HAP-1 (cell line): ENCODE measurements around the gene MYCL.
"Not testable (repeated sequence)": the region's sequence is repeated elsewhere in the genome, so short reads cannot be mapped to it uniquely, and the experiment has no call there.

Experiments
- DNase-seq, 2 experiments: peaks; one replicate each; pipeline ENCODE4 v3.0.0-alpha.2; 2016 to 2020; ENCODE audit warnings: low spot score in 2 of 2
- H3K27me3 ChIP-seq: fragments of 250-450 bp; sonication (Bioruptor Pico); 2 replicates; pipeline ENCODE4 v1.5.1; 2020; ENCODE audit warnings: low read depth, mild to moderate bottlenecking, moderate library complexity
- H3K36me3 ChIP-seq: fragments of 250-450 bp; sonication (Bioruptor Pico); replicated peaks from 2 replicates; pipeline ENCODE4 v1.5.1; 2020; ENCODE audit warnings: mild to moderate bottlenecking
- H3K4me1 ChIP-seq: fragments of 250-450 bp; sonication (Bioruptor Pico); 2 replicates; pipeline ENCODE4 v1.5.1; 2020; ENCODE audit warnings: mild to moderate bottlenecking
- H3K4me3 ChIP-seq: fragments of 250-450 bp; sonication (Bioruptor Pico); 2 replicates; pipeline ENCODE4 v1.5.1; 2020; ENCODE audit warnings: mild to moderate bottlenecking, moderate library complexity
- H3K9me3 ChIP-seq: fragments of 250-450 bp; sonication (Bioruptor Pico); 2 replicates; pipeline ENCODE4 v1.5.1; 2020; ENCODE audit warnings: mild to moderate bottlenecking, moderate library complexity
- in situ Hi-C: fragments of 300-500 bp; cut with MboI; formaldehyde crosslinking; loops from 3 replicates; pipeline ENCODE4 v1.14.3; 2020; ENCODE audit warnings: low sequenced_read_pairs, inconsistent platforms, mixed read lengths

Gene MYCL

DNA sequence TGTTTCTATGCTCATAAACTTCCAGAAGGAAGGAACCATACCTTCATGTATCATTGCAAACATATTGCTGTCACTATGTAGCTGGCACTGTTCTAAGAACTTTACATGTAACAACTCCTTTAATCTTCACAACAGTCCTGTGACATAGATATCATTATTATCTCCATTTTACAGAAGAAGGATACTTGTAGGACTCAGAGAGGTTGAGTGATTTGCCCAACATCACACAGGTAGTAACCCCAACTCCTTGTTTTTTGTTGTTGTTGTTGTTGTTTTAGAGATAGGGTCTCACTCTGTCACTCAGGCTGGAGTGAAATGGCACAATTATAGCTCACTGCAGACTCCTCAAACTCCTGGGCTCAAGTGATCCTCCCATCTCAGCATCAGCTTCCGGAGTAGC lies 10.8 kb downstream of the MYCL start:
- in situ Hi-C loops: no loop called here
- Histone ChIP-seq H3K9me3 (no peaks in the 10 kb centered on the region), H3K36me3 (no peaks in the 10 kb centered on the region), H3K4me3 (no peak overlapping the region), H3K4me1 (peaks cover 44% of the 10 kb centered on the region), H3K27me3 (no peaks in the 10 kb centered on the region)
- no peak for DNase-seq

DNA sequence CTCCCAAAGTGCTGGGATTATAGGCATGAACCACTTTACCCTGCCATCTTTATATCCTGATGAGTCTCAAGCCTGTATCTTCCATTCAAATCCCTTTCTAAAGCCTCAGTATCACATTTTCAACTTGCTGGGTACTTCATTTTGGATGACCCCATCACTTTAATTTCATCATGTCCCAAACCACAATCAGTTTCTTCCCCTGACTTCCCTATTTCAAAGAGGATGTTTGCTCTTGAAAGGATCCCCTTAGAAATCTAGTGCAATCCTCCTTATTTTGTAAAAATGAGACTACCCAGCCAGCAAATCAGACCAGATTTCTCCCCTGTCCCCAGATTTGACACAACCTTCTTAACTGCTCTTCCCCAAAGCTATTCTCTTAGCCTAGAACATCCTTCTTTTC lies 11.4 kb downstream of the MYCL start:
- peaks cover 38% of the 10 kb centered on the region for H3K4me1 ChIP-seq
- no peak overlapping the region for H3K4me3 ChIP-seq
- no peaks in the 10 kb centered on the region for H3K27me3 ChIP-seq
- H3K9me3 ChIP-seq: no peaks in the 10 kb centered on the region
- no peaks in the 10 kb centered on the region for H3K36me3 ChIP-seq
- in situ Hi-C loops: no loop called here
- DNase-seq: no peak

GRCh38 chr1:39886757-39887231 lies 14.9 kb downstream of the MYCL start:
- Histone ChIP-seq H3K27me3 (no peaks in the 10 kb centered on the region), H3K9me3 (no peaks in the 10 kb centered on the region), H3K4me1 (peaks cover 7% of the 10 kb centered on the region), H3K4me3 (no peak overlapping the region), H3K36me3 (no peaks in the 10 kb centered on the region)
- in situ Hi-C loops: no loop called here
- peak in 1 of 2 experiments; percentile 43 for DNase-seq

GRCh38 chr1:39885516-39885915 lies 16.2 kb downstream of the MYCL start:
- Histone ChIP-seq H3K4me3 (no peak overlapping the region), H3K27me3 (no peaks in the 10 kb centered on the region), H3K9me3 (no peaks in the 10 kb centered on the region), H3K36me3 (0 out of 2 replicates have a peak, but pooled peaks cover under 1% of the 10 kb centered on the region), H3K4me1 (peaks cover 10% of the 10 kb centered on the region)
- in situ Hi-C loops: no loop called here
- no peak for DNase-seq

GRCh38 chr1:39882152-39882551 lies 19.6 kb downstream of the MYCL start:
- no peak for DNase-seq
- in situ Hi-C loops: no loop called here
- Histone ChIP-seq H3K9me3 (no peaks in the 10 kb centered on the region), H3K27me3 (no peaks in the 10 kb centered on the region), H3K4me3 (peak overlapping the region; percentile 75), H3K36me3 (peaks cover 11% of the 10 kb centered on the region), H3K4me1 (peaks cover 29% of the 10 kb centered on the region)

DNA sequence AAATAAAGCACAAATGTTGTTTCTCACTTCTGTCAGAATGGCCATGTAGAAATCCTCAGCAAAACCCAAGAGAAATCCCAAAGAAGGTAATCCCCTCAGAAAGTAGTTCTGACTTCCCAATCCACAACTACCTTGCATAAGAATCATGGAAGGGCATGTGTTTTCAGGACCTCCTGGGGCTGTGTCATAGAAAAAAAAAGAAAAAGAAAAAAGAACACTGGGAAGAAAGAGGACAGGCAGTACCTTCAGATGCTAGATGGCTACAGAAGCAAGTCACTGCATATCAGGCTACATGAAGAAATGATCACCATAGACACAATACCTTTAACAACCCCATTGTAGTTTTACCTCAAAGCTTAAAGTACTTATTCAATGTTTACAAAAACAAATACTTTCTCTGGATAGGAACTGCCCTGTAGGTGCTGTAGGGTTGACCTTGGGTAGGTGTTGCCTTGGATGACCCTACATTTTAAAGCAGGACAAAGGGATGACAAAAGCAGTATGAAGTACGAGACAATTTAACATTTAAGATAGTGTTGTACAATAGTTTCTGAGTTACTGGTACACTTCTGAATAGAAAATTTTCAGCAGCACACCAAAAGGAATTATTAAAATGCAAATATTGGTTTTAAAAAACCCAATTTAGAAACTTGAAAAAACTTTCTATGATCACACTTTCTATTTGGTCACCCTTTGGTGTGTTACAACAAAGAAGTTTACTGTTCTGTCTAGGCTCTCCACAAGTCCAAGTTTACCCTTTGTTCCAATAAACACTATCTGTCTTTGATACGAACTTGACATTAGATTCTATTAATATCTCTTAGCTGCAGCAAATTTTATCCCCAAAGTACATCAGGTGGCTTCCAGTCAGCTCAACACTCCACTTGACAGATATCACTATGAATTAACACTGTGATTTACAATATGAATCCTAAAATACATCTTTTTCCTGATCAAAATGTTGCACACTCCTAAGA lies 23.4 kb downstream of the MYCL start:
- Histone ChIP-seq H3K4me3 (no peak overlapping the region), H3K27me3 (no peaks in the 10 kb centered on the region), H3K9me3 (no peaks in the 10 kb centered on the region), H3K36me3 (peaks cover 14% of the 10 kb centered on the region), H3K4me1 (peaks cover 29% of the 10 kb centered on the region)
- in situ Hi-C loops: no loop called here
- no peak for DNase-seq

GRCh38 chr1:39877231-39877778 lies 24.4 kb downstream of the MYCL start:
- DNase-seq: no peak
- H3K36me3 ChIP-seq: peaks cover 20% of the 10 kb centered on the region

DNA sequence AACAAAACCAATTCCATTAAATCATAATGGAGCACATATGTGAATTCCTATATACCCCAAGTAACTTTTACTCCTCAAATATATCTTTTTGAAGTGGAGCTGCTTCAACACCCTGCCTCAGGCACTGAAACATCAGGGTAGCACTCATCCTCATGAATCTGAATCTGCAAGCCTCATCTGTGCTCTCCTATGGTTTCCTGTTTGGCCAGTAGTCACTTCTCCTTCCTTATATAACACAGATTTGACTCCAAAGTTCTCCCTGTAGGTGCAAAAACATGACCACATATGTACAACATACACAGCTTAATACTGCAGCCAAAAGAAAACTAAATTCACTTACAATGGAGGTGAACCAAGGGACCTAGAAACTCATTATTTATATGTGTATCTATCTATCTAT lies 25.6 kb downstream of the MYCL start:
- H3K27me3 ChIP-seq: no peaks in the 10 kb centered on the region
- no peak overlapping the region for H3K4me3 ChIP-seq
- no peaks in the 10 kb centered on the region; the same call in 1 of the 2 replicates for H3K9me3 ChIP-seq
- H3K4me1 ChIP-seq: peaks cover 21% of the 10 kb centered on the region
- DNase-seq: no peak
- H3K36me3 ChIP-seq: peaks cover 25% of the 10 kb centered on the region
- in situ Hi-C loops: no loop called here

More at GRCh38 chr1:39877231-39877778, 24.4 kb downstream of the MYCL start:
- no peaks in the 10 kb centered on the region for H3K27me3 ChIP-seq
- no peak overlapping the region for H3K4me3 ChIP-seq
- in situ Hi-C loops: no loop called here
- H3K4me1 ChIP-seq: peaks cover 29% of the 10 kb centered on the region
- no peaks in the 10 kb centered on the region for H3K9me3 ChIP-seq

- no peak overlapping the region for H3K4me3 ChIP-seq
- in situ Hi-C loops: no loop called here
- DNase-seq: no peak
- peaks cover 8% of the 10 kb centered on the region for H3K4me1 ChIP-seq
- H3K36me3 ChIP-seq: peaks cover 25% of the 10 kb centered on the region
- H3K9me3 ChIP-seq: no peaks in the 10 kb centered on the region; the same call in 1 of the 2 replicates
- H3K27me3 ChIP-seq: no peaks in the 10 kb centered on the region
Observed at GRCh38 chr1:39872698-39873097, 29.0 kb downstream of the MYCL start.

DNA sequence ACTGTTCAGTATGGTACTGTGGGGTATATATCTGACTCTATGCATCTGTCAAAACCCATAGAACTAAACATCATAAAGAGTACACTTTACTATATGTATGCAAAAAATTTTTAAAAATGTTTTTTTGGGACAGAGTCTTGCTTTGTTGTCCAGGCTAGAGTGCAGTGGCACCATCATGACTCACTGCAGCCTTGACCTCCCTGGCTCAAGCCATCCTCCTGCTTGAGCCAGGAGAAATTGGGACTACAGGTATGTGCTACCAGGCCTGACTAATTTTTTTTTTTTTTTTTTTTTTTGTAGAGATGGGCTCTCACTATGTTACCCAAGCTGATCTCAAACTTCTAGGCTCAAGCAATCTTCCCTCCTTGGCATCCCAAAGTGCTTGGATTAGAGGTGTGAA lies 29.9 kb downstream of the MYCL start:
- Histone ChIP-seq H3K4me1 (0 out of 2 replicates have a peak, but pooled peaks cover 4% of the 10 kb centered on the region), H3K4me3 (no peak overlapping the region), H3K36me3 (peaks cover 22% of the 10 kb centered on the region), H3K27me3 (no peaks in the 10 kb centered on the region), H3K9me3 (no peaks in the 10 kb centered on the region; the same call in 1 of the 2 replicates)
- in situ Hi-C loops: no loop called here
- no peak for DNase-seq

GRCh38 chr1:39871043-39871442 lies 30.7 kb downstream of the MYCL start:
- H3K4me3 ChIP-seq, H3K4me1 ChIP-seq, H3K9me3 ChIP-seq, in situ Hi-C loops, H3K27me3 ChIP-seq, DNase-seq: not testable (repeated sequence)
- H3K36me3 ChIP-seq: peaks cover 22% of the 10 kb centered on the region

GRCh38 chr1:39869538-39870112 lies 32.1 kb downstream of the MYCL start:
- H3K4me3 ChIP-seq, H3K9me3 ChIP-seq, in situ Hi-C loops, H3K4me1 ChIP-seq, DNase-seq, H3K27me3 ChIP-seq: not testable (repeated sequence)
- peaks cover 22% of the 10 kb centered on the region for H3K36me3 ChIP-seq

- Histone ChIP-seq H3K36me3 (peaks cover 18% of the 10 kb centered on the region), H3K4me3 (no peak overlapping the region), H3K4me1 (0 out of 2 replicates have a peak, but pooled peaks cover 4% of the 10 kb centered on the region), H3K27me3 (no peaks in the 10 kb centered on the region), H3K9me3 (no peaks in the 10 kb centered on the region; the same call in 1 of the 2 replicates)
- no peak for DNase-seq
- in situ Hi-C loops: no loop called here
Observed at GRCh38 chr1:39866767-39867166, 35.0 kb downstream of the MYCL start.

- Histone ChIP-seq H3K9me3 (no peaks in the 10 kb centered on the region), H3K4me3 (no peak overlapping the region), H3K4me1 (peaks cover 3% of the 10 kb centered on the region; the same call in 1 of the 2 replicates), H3K27me3 (no peaks in the 10 kb centered on the region), H3K36me3 (peaks cover 11% of the 10 kb centered on the region; the same call in 1 of the 2 replicates)
- DNase-seq: no peak
- in situ Hi-C loops: no loop called here
Observed at GRCh38 chr1:39865762-39866161, 36.0 kb downstream of the MYCL start.
